T-cell (primary cell): ENCODE data around the gene SYNE1. TPM values are rescaled to one million over a fixed set of nuclear protein-coding genes. Genes with fewer than 3 reads are reported as not detected.

Experiments used
- ATAC-seq, 4 experiments: fragments of 200-7000 bp in 3 of 4; fragments of 150-1000 bp in 1 of 4; cut with Tn5 transposase; replicated peaks in 1 of 4; 1 replicate in 3 of 4; 2 replicates in 1 of 4; pipeline ENCODE4 v1.10.0; 2021; ENCODE audit warnings: moderate library complexity in 3 of 4, mild to moderate bottlenecking in 2 of 4, moderate number of reproducible peaks in 1 of 4
- CTCF ChIA-PET, 2 donors: fragments of 300-600 bp; sonication (Branson Sonifier 250); formaldehyde crosslinking; loops; one replicate each; lab custom pipeline; 2022; ENCODE audit warnings: antibody characterized with exemption in 2 of 2; lab: Charles Lee
- POLR2A ChIA-PET, 2 donors: fragments of 300-600 bp; sonication (Branson Sonifier 250); formaldehyde crosslinking; loops; one replicate each; lab custom pipeline; 2022; ENCODE audit warnings: antibody characterized with exemption in 2 of 2; lab: Charles Lee
- DNase-seq, 35 experiments: peaks; one replicate each; pipeline versions ENCODE4 v3.0.0 to v3.0.0-alpha.2; 2013 to 2023
- H3K27ac ChIP-seq: one replicate; pipeline ENCODE4 v1.5.1; 2013; ENCODE audit warnings: low read length
- H3K27me3 ChIP-seq, 2 experiments: replicated peaks in 1 of 2; 1 replicate in 1 of 2; 2 replicates in 1 of 2; pipeline versions ENCODE4 v1.6.1 to v1.7.0; 2013; ENCODE audit warnings: low read length in 1 of 2, mixed read lengths in 1 of 2; ENCODE audit not compliant: control insufficient read depth in 2 of 2, insufficient read depth in 2 of 2; ENCODE audit errors: extremely low read depth in 1 of 2
- H3K36me3 ChIP-seq, 2 donors: 1 replicate in 1 of 2; 2 replicates in 1 of 2; pipeline versions ENCODE4 v1.6.1 to v1.7.0; 2013; ENCODE audit warnings: low read length in 1 of 2; ENCODE audit not compliant: control insufficient read depth in 2 of 2, insufficient read depth in 1 of 2; ENCODE audit errors: extremely low read depth in 1 of 2
- H3K4me1 ChIP-seq, 2 experiments: 1 replicate in 1 of 2; 2 replicates in 1 of 2; pipeline versions ENCODE4 v1.6.1 to v1.7.0; 2013; ENCODE audit warnings: low read length in 2 of 2, mixed read lengths in 1 of 2; ENCODE audit not compliant: insufficient read depth in 2 of 2, control insufficient read depth in 1 of 2; ENCODE audit errors: extremely low read depth in 1 of 2
- H3K4me3 ChIP-seq, 2 donors: 1 replicate in 1 of 2; 2 replicates in 1 of 2; pipeline versions ENCODE4 v1.5.1 to v1.7.0; 2013; ENCODE audit warnings: mild to moderate bottlenecking in 2 of 2, low read length in 1 of 2, moderate library complexity in 1 of 2; ENCODE audit not compliant: control insufficient read depth in 1 of 2; ENCODE audit errors: extremely low read depth in 1 of 2
- H3K9me3 ChIP-seq: 2 replicates; pipeline ENCODE4 v1.7.0; 2013
- H3K27ac Mint-ChIP-seq, 2 donors: one replicate each; pipeline ENCODE4 v1.8.0; 2020 to 2021; ENCODE audit warnings: mild to moderate bottlenecking in 2 of 2, mixed read lengths in 2 of 2
- H3K27me3 Mint-ChIP-seq, 2 donors: one replicate each; pipeline ENCODE4 v1.8.0; 2021 to 2022; ENCODE audit warnings: mixed read lengths in 2 of 2
- H3K36me3 Mint-ChIP-seq: one replicate; pipeline ENCODE4 v1.8.0; 2021; ENCODE audit warnings: mixed read lengths
- H3K4me1 Mint-ChIP-seq, 3 donors: one replicate each; pipeline ENCODE4 v1.8.0; 2020 to 2022; ENCODE audit warnings: mixed read lengths in 3 of 3, mild to moderate bottlenecking in 1 of 3
- H3K4me3 Mint-ChIP-seq, 3 donors: one replicate each; pipeline ENCODE4 v1.8.0; 2020 to 2022; ENCODE audit warnings: mild to moderate bottlenecking in 3 of 3, mixed read lengths in 3 of 3, moderate library complexity in 3 of 3
- H3K9me3 Mint-ChIP-seq, 3 donors: one replicate each; pipeline ENCODE4 v1.8.0; 2020 to 2022; ENCODE audit warnings: mixed read lengths in 3 of 3
- WGBS: methylation state at CpG from one replicate; pipeline ENCODE4 v1.1.5; 2013; ENCODE audit warnings: missing lambda C conversion rate; ENCODE audit not compliant: insufficient coverage; 5-methylcytosine and 5-hydroxymethylcytosine counted together
- total RNA-seq, 35 experiments: library from RNA in 6 of 35; stranded (reverse) in 6 of 35; fragments of 120-200 nt in 1 of 35; gene quantifications; one replicate each; pipeline versions ENCODE4 v1.2.1 to v1.2.4 and lab custom pipeline; 2013 to 2026

Gene SYNE1
- total RNA-seq, 5 donors from 2014 or later (not counting 1 experiment from before 2014, with no cell fraction given) = 174 to 235 (median 192) TPM

DNA sequence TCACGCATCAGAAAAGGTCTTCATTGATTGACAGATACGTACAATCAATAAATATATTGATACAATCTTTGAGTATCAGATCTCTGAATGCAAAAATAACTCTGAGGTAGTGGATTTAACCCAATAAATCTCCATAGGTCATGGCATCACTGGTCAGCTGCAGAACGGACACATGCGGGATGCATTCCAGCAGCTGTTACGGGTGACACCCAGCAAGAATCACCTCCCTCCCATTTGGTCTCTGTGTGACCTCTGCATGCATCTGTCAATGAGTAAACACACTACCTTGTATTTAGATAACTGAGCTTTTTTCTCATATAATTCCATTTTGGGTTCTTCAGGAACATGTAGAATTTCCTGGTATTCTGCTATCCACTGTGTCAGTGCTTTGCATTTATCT is 285.4 kb downstream of the SYNE1 start:
- H3K4me1 Mint-ChIP-seq = peaks cover 0 to 2% (median 0%) of the 10 kb centered on the region in 3 donors

DNA sequence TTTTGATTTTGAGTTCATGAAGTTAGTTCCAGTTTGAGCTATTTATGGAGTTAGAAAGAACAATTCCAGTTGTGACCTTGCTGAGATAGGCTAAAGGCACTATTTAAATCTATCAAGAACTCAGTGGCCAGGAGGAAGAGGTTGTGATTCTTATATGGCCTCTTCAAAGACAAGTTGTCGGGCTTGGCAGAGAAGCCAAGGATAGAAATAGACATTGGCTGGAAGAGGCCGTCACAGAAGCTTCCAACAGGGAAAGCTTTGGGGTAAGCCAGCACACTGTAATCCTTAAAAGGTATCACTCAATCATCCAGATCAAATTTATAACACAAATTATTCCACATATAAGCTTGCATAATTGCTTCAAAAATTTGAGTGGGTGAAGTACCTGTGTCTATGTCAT is 286.1 kb downstream of the SYNE1 start:
- Mint-ChIP-seq H3K4me1 (no peaks in the 10 kb centered on the region), H3K36me3 (no peaks in the 10 kb centered on the region), H3K4me3 (no peak overlapping the region), H3K27ac (no peak overlapping the region), H3K9me3 (no peaks in the 10 kb centered on the region), H3K27me3 (no peaks in the 10 kb centered on the region)
- Histone ChIP-seq H3K9me3 (no peaks in the 10 kb centered on the region), H3K4me1 (no peaks in the 10 kb centered on the region), H3K27ac (no peak overlapping the region), H3K4me3 (no peak overlapping the region), H3K36me3 (peaks cover 0 to 22% of the 10 kb centered on the region in 2 donors), H3K27me3 (no peaks in the 10 kb centered on the region)
- ATAC-seq = no peak
- no peak for DNase-seq
- no CpG with 5 or more reads among the region's 2 CpGs for WGBS
- ChIA-PET POLR2A (no interaction called here), CTCF (interaction anchor here (0.6 to 1.2 kb wide), 2 partner anchors 12 to 64 kb away, joined by 4 read pairs; no protein-coding TSS in a partner anchor)

More for the DNA sequence above, 285.4 kb downstream of the SYNE1 start:
- WGBS = no CpG with 5 or more reads among the region's 5 CpGs
- ChIA-PET CTCF (interaction anchor here (0.6 to 1.2 kb wide), 2 partner anchors 13 to 64 kb away, joined by 4 read pairs; no protein-coding TSS in a partner anchor), POLR2A (no interaction called here)
- Histone ChIP-seq H3K4me3 (no peak overlapping the region), H3K27me3 (no peaks in the 10 kb centered on the region), H3K4me1 (no peaks in the 10 kb centered on the region), H3K27ac (no peak overlapping the region), H3K9me3 (no peaks in the 10 kb centered on the region), H3K36me3 (peaks cover 0 to 21% of the 10 kb centered on the region in 2 donors)
- Mint-ChIP-seq H3K36me3 (no peaks in the 10 kb centered on the region), H3K27me3 (no peaks in the 10 kb centered on the region), H3K27ac (no peak overlapping the region), H3K9me3 (no peaks in the 10 kb centered on the region), H3K4me3 (no peak overlapping the region)
- DNase-seq (no peak), ATAC-seq (no peak)

DNA sequence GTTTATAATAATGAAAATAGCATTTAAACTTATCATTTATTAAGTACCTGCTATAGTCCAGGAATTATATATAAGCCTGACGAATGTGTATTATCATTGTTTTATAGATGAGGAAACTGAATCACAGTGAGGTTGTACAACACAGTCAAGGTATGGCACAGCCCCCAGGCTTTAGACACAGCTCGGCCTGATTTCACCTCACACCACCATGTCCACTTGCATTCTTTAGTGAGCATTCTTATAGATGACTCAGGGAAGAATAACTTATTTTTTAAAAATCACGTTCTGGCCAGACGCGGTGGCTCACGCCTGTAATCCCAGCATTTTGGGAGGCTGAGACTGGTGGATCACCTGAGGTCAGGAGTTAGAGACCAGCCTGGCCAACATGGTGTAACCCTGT is 289.0 kb downstream of the SYNE1 start:
- Histone ChIP-seq H3K4me3 (no peak overlapping the region), H3K27me3 (no peaks in the 10 kb centered on the region), H3K36me3 (peaks cover 0 to 13% of the 10 kb centered on the region in 2 donors), H3K27ac (no peak overlapping the region), H3K9me3 (no peaks in the 10 kb centered on the region), H3K4me1 (no peaks in the 10 kb centered on the region)
- Mint-ChIP-seq H3K27me3 (peaks cover 0 to 4% of the 10 kb centered on the region in 2 donors), H3K4me1 (no peaks in the 10 kb centered on the region), H3K36me3 (no peaks in the 10 kb centered on the region), H3K9me3 (no peaks in the 10 kb centered on the region), H3K4me3 (no peak overlapping the region), H3K27ac (no peak overlapping the region)
- WGBS = 95% methylated on average over 3 of the region's 6 CpGs
- DNase-seq (no peak), ATAC-seq (no peak)
- ChIA-PET POLR2A (no interaction called here), CTCF (no interaction called here)

DNA sequence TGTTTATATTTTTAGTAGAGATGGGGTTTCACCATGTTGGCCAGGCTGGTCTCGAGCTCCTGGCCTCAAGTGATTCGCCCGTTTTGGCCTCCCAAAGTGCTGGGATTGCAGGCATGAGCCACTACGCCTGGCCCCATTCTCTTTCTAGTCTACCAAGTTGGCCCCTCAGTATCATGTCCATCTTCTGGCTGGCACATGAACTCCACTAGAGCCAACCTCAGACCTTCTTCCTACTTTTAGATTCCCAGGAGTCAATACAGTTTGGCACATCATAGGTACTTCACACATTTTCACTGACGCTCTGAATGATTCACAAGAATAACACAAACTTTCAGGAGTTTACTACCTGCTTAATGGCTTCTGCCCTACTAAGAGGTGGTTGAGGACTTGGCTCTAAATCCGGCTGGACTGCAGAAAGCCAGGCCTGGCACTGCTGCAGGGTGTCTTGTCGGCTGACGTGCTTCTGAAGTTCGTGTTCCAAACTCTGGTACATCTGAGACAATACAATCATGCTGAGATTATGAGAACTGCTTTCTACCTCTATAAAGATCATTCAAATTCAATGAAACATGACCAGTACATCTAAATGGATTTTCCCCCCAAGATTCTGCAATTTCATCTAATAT is 293.3 kb downstream of the SYNE1 start:
- 99% methylated on average over 8 of the region's 9 CpGs for WGBS
- no peaks in the 10 kb centered on the region for H3K9me3 ChIP-seq
- ChIA-PET POLR2A (no interaction called here), CTCF (interaction anchor here in 1 of 2 donors (1.3 kb wide), 1 partner anchor 21 kb away, joined by 3 read pairs; no protein-coding TSS in a partner anchor)
- ATAC-seq = no peak
- no peaks in the 10 kb centered on the region for H3K27me3 ChIP-seq
- no peaks in the 10 kb centered on the region for H3K4me1 ChIP-seq
- H3K36me3 Mint-ChIP-seq = no peaks in the 10 kb centered on the region
- no peak overlapping the region for H3K4me3 Mint-ChIP-seq
- H3K27ac ChIP-seq = no peak overlapping the region
- H3K27ac Mint-ChIP-seq = no peak overlapping the region
- DNase-seq = no peak
- H3K4me1 Mint-ChIP-seq = peaks cover 0 to under 1% (median 0%) of the 10 kb centered on the region in 3 donors
- H3K27me3 Mint-ChIP-seq = peaks cover 0 to 4% of the 10 kb centered on the region in 2 donors
- H3K9me3 Mint-ChIP-seq = no peaks in the 10 kb centered on the region
- H3K4me3 ChIP-seq = no peak overlapping the region
- peaks cover 0 to 8% of the 10 kb centered on the region in 2 donors for H3K36me3 ChIP-seq

DNA sequence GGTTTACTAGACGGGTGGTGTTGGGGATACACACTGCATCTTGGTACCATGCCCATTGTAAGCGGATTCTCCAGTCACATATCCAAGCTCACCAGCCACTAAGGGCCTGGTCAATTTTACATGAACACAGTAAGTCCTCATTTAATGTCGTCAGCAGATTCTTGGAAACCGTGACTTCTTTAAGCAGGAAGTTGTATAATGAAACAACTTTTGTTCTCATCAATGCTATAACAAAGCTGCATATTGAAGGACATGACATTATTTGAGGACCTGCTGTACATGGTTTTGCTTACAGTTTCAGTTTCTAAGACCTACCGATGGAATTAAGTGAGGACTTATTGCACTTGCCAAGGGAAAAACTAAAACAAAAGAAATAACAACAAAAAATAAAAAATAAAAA is 295.6 kb downstream of the SYNE1 start:
- 83% methylated on average over 2 of the region's 5 CpGs for WGBS
- CTCF ChIA-PET = no interaction called here
- Histone ChIP-seq H3K4me1 (peaks cover 0 to 3% of the 10 kb centered on the region in 2 experiments), H3K9me3 (no peaks in the 10 kb centered on the region), H3K4me3 (no peak overlapping the region), H3K36me3 (peaks cover 0 to 8% of the 10 kb centered on the region in 2 donors), H3K27me3 (no peaks in the 10 kb centered on the region), H3K27ac (no peak overlapping the region)
- no peaks in the 10 kb centered on the region for H3K9me3 Mint-ChIP-seq
- peaks cover 0 to 5% (median 4%) of the 10 kb centered on the region in 3 donors for H3K4me1 Mint-ChIP-seq
- POLR2A ChIA-PET = no interaction called here
- ATAC-seq = no peak
- no peak overlapping the region for H3K4me3 Mint-ChIP-seq
- H3K27me3 Mint-ChIP-seq = peaks cover 2 to 7% of the 10 kb centered on the region in 2 donors
- H3K36me3 Mint-ChIP-seq = no peaks in the 10 kb centered on the region
- DNase-seq = no peak
- H3K27ac Mint-ChIP-seq = no peak overlapping the region

DNA sequence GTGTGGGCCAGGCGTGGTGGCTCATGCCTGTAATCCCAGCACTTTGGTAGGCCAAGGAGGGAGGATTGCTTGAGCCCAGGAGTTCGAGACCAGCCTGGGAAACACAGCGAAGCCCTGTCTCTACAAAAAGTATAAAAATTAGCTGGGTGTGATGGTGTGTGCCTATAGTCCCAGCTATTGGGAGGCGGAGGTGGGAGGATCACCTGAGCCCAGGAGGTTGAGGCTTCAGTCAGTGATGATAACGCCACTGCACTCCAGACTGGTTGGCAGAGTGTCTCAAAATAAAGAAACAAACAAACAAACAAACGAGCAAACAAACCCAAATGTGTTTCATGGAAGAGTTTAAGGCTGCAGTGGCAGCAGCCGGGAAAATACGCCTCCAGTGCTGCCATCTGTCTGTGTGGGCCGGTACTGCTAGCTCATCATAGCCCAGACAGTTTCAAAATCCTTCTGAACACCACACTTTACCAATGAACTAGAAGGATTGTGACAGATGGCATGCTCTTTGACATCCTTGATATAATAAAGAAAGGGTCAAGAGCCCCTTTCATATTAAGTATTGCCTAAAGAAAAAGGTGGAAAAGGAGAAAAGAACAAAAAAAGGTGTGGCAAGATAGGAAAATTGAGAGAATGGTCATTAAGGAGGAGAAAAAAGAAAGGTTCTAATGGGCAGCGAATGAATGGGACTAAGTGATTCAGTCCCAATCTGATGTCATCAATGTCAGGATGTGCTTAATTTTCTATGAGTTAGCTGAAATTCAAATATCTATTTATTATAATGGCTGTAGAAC is 298.6 kb downstream of the SYNE1 start:
- Mint-ChIP-seq H3K36me3 (no peaks in the 10 kb centered on the region), H3K4me3 (no peak overlapping the region), H3K27ac (no peak overlapping the region), H3K4me1 (peaks cover 0 to 5% (median 4%) of the 10 kb centered on the region in 3 donors), H3K27me3 (peaks cover 2 to 3% of the 10 kb centered on the region in 2 donors), H3K9me3 (no peaks in the 10 kb centered on the region)
- Histone ChIP-seq H3K4me1 (peaks cover 0 to 3% of the 10 kb centered on the region in 2 experiments), H3K36me3 (peaks cover 0 to 14% of the 10 kb centered on the region in 2 donors), H3K9me3 (no peaks in the 10 kb centered on the region), H3K27me3 (no peaks in the 10 kb centered on the region), H3K4me3 (no peak overlapping the region), H3K27ac (no peak overlapping the region)
- ChIA-PET CTCF (interaction anchor here (0.5 to 5.1 kb wide), 26 partner anchors 13 to 648 kb away, joined by 3 to 56 read pairs (median 4); no protein-coding TSS in a partner anchor), POLR2A (interaction anchor here in 1 of 2 donors (0.6 kb wide), 1 partner anchor 523 kb away, joined by 3 read pairs; no protein-coding TSS in a partner anchor)
- ATAC-seq (peak; percentile 74 to 80 (median 77)), DNase-seq (peak in 33 of 35 experiments; percentile 8 to 77 (median 40))
- WGBS = 80% methylated on average over 3 of the region's 10 CpGs
